Subcutaneous adipose tissue (tissue), 4 donors: Measurements from ENCODE around the gene AQP2. TPM values are rescaled to one million over a fixed set of nuclear protein-coding genes. Genes with fewer than 3 reads are reported as not detected.

Source experiments
- total RNA-seq, 4 donors: library from RNA; depleted of rRNA; stranded (reverse); fragments of >200 nt; gene quantifications; one replicate each; pipeline ENCODE4 v1.1.0, GENCODE V29; 2016
- TF ChIP-seq, protein P1 (sequence below): fragments of 450-650 bp; IDR thresholded peaks from one replicate; pipeline ENCODE4 v1.5.1; 2016; ENCODE audit warnings: low read depth, mild to moderate bottlenecking, control low read depth, antibody characterized with exemption, moderate library complexity

AQP2 gene
- total RNA-seq, 4 donors from 2014 or later, result not detected

DNA sequence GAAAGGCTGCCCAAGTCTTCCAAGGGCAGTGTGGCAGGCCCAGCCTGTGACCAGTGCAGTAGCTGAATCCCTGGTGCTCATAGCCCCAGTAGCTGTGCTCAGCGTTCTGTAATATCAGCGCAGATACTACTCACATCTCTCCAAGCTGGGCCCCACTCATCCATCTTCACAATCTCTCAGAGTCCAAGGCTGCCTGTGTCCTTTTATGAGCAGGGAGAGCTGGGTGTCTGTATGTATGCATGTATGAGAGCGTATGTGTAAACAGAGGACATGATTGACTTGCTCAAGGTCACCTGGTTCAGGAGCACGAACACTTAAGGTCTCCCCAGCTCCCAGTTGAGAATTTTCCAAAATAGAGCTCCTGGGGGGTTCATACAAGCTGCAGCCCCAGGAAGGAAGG lies 27.6 kb downstream of the AQP2 start:
- TF ChIP-seq, protein P1, sequence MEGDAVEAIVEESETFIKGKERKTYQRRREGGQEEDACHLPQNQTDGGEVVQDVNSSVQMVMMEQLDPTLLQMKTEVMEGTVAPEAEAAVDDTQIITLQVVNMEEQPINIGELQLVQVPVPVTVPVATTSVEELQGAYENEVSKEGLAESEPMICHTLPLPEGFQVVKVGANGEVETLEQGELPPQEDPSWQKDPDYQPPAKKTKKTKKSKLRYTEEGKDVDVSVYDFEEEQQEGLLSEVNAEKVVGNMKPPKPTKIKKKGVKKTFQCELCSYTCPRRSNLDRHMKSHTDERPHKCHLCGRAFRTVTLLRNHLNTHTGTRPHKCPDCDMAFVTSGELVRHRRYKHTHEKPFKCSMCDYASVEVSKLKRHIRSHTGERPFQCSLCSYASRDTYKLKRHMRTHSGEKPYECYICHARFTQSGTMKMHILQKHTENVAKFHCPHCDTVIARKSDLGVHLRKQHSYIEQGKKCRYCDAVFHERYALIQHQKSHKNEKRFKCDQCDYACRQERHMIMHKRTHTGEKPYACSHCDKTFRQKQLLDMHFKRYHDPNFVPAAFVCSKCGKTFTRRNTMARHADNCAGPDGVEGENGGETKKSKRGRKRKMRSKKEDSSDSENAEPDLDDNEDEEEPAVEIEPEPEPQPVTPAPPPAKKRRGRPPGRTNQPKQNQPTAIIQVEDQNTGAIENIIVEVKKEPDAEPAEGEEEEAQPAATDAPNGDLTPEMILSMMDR, result no peak

DNA sequence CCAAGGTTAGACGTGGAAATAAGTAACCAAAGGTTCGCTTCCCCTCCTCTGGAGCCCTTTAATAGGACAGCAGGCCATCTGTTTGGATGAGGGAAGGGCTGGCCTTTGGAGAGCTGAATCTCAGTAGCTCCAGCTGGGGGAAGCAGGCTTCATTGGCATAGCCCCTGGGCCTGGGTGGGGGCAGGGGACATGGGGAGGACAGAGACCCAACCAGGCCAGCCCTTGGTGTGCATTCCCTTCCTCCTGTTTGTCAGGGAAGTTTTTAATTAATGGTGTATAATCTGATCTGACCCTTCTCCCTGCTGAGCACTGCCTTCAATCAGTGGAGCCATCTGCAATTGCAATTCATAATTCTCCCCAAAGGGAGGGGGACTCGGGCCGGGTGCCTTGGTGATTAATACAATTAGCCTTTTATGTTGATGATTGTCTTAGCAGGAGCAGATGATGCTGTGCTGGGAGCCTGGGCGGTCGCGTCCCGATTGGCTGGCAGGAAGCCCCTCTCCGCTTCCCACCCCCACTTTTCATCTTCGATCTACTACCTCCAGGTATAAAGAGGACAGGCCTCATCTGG lies 28.6 kb downstream of the AQP2 start:
- TF ChIP-seq, protein P1, result no peak

DNA sequence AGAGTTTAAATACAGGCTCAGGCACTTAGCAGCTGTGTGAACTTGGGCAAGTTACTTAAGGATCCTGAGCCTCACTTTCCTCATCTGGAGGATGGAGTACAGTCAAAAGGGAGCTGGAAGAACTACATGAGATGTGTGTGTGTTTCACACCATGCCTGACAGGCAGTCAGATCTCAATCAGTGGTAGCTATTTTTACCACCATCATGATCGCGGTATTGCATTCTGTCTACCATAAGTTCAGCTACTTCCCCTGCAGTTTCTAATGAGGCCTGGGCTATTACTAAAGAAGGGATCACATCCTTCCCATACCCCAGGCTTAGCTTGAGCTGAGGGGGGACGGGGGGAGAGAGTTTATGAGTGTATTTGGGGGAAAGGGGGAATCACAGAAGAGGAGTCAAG lies 29.3 kb downstream of the AQP2 start:
- TF ChIP-seq, protein P1, result no peak

DNA sequence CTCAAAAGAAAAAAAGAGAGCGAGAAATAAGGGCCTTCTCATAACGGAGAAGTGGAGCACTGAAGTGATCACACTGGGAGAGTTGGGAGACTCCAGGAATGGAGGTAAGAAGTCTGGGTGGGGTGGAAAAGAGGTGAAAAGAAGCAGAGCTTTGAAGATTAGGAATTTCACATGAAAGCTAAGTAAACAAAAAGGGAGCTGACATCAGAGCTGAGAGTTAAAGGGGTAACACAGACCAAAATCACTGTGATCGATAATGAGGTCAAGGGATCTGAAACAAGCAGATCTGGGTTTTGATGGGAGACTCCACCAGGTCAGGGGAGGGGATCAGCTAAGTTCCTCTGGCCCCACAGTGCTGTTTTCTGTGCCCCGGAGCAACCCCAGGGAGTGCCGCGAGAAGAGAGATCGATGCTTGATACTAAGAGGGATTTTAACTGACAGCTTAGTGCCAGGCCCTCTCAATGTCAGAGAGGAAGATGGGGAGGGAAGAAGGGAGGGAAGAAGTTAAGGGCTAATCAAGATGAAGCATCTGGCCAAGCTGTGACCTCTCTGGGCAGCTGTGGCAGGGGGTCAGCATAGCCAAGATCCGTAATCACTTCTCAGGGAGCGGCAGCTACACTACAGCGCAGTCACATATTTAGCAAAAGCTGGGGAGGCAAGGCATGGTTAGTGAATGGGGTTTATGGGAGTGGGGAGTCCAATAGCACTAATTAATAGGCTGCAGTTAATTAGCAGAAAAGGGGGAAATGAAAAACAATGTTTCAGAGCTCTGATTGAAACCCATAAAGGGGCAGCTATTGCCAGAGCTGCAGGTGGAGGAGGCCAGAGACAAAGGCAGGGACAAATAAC lies 30.2 kb downstream of the AQP2 start:
- TF ChIP-seq, protein P1, result no peak

DNA sequence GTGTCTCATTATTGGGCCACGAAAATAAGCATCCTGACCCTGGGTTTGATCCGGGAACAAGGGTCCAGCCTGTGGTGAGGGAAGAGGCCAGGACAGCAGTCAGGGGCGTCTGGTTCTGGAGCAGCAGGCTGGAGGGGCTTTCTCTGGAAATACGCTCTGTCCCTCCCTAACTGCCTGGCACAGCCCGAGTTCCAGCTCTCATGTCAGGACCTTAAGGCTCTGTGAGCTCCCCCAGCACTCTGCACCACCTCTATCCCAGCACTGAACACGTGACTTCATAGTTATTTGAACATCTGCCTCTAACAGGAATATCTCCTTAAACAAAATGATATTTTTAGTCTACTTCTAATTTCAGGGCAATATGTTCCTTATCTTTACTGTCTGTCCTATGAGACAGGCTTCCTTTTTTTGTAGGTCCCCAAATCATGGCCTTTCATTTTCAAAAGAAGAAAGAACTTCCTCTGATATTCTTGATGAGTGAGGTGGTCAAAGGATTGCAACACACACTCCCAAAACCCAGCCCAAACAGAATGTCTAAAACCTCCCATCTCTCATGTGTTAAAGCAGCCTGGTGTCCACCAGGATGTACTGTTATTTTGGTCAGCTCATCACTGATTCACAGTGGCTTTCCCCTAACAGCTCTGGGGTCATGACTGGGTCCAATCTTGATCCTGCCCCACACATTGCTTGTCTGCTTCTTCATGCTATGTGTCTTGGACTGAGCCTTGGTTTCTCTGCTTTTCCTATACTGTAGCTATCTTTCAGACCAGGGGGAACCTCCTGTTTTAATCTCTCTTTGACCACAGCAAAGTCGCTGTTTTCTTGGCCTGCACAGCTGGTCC lies 31.9 kb downstream of the AQP2 start:
- TF ChIP-seq, protein P1, result no peak

DNA sequence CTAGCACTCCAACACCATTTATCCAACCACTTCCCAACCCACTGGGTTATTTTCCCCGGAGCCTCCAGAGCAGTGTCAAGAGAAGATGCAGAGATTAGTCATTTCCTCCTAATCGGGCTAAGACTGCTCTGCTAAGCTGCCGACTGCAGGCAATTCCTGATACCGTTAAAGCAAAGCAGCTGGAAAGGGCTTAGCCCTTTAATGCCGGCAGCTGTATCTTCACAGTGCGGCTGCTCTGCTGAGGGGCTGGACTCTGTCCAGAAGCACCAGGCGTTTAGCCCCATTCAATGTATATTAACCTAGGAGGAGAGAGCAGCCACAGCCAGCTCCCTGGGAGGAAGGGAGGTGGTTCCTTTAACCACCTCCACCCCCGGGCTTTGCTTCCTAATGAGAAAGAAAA lies 33.4 kb downstream of the AQP2 start:
- TF ChIP-seq, protein P1, result no peak
